ENCODE results near the gene ACSF2. TPM values are rescaled to one million over a fixed set of nuclear protein-coding genes. Genes with fewer than 3 reads are reported as not detected.

Gene ACSF2
- total and polyA plus RNA-seq, 2 donors from 2014 or later: 44.4 to 404 TPM

GRCh38 chr17:50432125-50432762 lies 6.2 kb downstream of the ACSF2 start:
- Histone ChIP-seq H3K4me3 (ENCODE audit: low read length in 3 of 3) (peak overlapping the region in 2 of 3 donors; percentile 20 to 23), H3K9me3 (ENCODE audit: control insufficient read depth in 2 of 3, insufficient read depth in 1 of 3, low read length in 3 of 3) (no peaks in the 10 kb centered on the region), H3K9ac (ENCODE audit: low read length in 3 of 3) (peak overlapping the region in 1 of 3 donors; percentile 23), H3K27ac (ENCODE audit: low read depth in 2 of 2, low read length in 2 of 2) (peak overlapping the region; percentile 79), H3K4me1 (ENCODE audit: control insufficient read depth in 2 of 3, insufficient read depth in 2 of 3, low read depth in 1 of 3, low read length in 3 of 3) (peaks cover 6 to 19% (median 13%) of the 10 kb centered on the region in 3 donors), H3K27me3 (ENCODE audit: control insufficient read depth, insufficient read depth, low read length) (no peaks in the 10 kb centered on the region), H3K36me3 (ENCODE audit: control insufficient read depth in 2 of 3, insufficient read depth in 3 of 3, low read length in 3 of 3) (peaks cover 0 to 8% (median 0%) of the 10 kb centered on the region in 3 donors)
- FAIRE-seq: no peak
- TF ChIP-seq, protein P1, sequence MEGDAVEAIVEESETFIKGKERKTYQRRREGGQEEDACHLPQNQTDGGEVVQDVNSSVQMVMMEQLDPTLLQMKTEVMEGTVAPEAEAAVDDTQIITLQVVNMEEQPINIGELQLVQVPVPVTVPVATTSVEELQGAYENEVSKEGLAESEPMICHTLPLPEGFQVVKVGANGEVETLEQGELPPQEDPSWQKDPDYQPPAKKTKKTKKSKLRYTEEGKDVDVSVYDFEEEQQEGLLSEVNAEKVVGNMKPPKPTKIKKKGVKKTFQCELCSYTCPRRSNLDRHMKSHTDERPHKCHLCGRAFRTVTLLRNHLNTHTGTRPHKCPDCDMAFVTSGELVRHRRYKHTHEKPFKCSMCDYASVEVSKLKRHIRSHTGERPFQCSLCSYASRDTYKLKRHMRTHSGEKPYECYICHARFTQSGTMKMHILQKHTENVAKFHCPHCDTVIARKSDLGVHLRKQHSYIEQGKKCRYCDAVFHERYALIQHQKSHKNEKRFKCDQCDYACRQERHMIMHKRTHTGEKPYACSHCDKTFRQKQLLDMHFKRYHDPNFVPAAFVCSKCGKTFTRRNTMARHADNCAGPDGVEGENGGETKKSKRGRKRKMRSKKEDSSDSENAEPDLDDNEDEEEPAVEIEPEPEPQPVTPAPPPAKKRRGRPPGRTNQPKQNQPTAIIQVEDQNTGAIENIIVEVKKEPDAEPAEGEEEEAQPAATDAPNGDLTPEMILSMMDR (IDR thresholded peaks at IDR 0.05; ENCODE audit: borderline replicate concordance, extremely low read depth, insufficient read depth): no peak
- DNase-seq: peak in 2 of 5 donors; percentile 18 to 29
- intact Hi-C loops (cut with DNase I): no loop called here

GRCh38 chr17:50437409-50437808 lies 11.4 kb downstream of the ACSF2 start:
- TF ChIP-seq, protein P1 (IDR thresholded peaks at IDR 0.05; ENCODE audit: borderline replicate concordance, extremely low read depth, insufficient read depth): no peak
- H3K4me3 ChIP-seq (ENCODE audit: low read length in 3 of 3): no peak overlapping the region
- H3K4me1 ChIP-seq (ENCODE audit: control insufficient read depth in 2 of 3, insufficient read depth in 2 of 3, low read depth in 1 of 3, low read length in 3 of 3): peaks cover 0 to 15% (median 10%) of the 10 kb centered on the region in 3 donors
- H3K9ac ChIP-seq (ENCODE audit: low read length in 3 of 3): no peak overlapping the region
- no peaks in the 10 kb centered on the region for H3K9me3 ChIP-seq (ENCODE audit: control insufficient read depth in 2 of 3, insufficient read depth in 1 of 3, low read length in 3 of 3)
- FAIRE-seq (no peak), DNase-seq (no peak)
- H3K27me3 ChIP-seq (ENCODE audit: control insufficient read depth, insufficient read depth, low read length): no peaks in the 10 kb centered on the region
- H3K36me3 ChIP-seq (ENCODE audit: control insufficient read depth in 2 of 3, insufficient read depth in 3 of 3, low read length in 3 of 3): peaks cover 0 to 4% (median 0%) of the 10 kb centered on the region in 3 donors
- intact Hi-C loops (cut with DNase I): no loop called here
- H3K27ac ChIP-seq (ENCODE audit: low read depth in 2 of 2, low read length in 2 of 2): no peak overlapping the region

DNA sequence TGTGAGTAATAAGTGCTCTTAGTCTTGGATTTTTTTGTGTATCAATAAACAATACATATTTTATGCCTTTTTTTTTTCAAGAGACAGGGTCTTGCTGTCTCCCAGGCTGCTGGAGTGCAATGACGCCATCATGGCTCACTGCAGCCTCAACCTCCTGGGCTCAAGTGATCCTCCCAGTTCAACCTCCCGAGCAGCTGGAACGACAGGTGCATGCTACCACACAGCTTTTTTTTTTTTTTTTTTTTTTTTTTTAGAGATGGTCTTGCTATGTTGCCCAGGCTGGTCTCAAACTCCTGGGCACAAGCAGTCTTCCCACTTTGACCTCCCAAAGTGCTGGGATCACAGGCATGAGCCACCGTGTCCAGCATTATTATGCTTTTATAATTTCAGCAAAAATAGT lies 13.0 kb downstream of the ACSF2 start:
- Histone ChIP-seq H3K4me3 (ENCODE audit: low read length in 3 of 3) (no peak overlapping the region), H3K9ac (ENCODE audit: low read length in 3 of 3) (no peak overlapping the region), H3K36me3 (ENCODE audit: control insufficient read depth in 2 of 3, insufficient read depth in 3 of 3, low read length in 3 of 3) (peaks cover 0 to 3% (median 0%) of the 10 kb centered on the region in 3 donors), H3K27ac (ENCODE audit: low read depth in 2 of 2, low read length in 2 of 2) (no peak overlapping the region), H3K27me3 (ENCODE audit: control insufficient read depth, insufficient read depth, low read length) (no peaks in the 10 kb centered on the region), H3K4me1 (ENCODE audit: control insufficient read depth in 2 of 3, insufficient read depth in 2 of 3, low read depth in 1 of 3, low read length in 3 of 3) (peaks cover 0 to 18% (median 10%) of the 10 kb centered on the region in 3 donors), H3K9me3 (ENCODE audit: control insufficient read depth in 2 of 3, insufficient read depth in 1 of 3, low read length in 3 of 3) (no peaks in the 10 kb centered on the region)
- FAIRE-seq (no peak), DNase-seq (no peak)
- intact Hi-C loops (cut with DNase I): no loop called here
- TF ChIP-seq, protein P1 (IDR thresholded peaks at IDR 0.05; ENCODE audit: borderline replicate concordance, extremely low read depth, insufficient read depth): no peak

Data from kidney (tissue), 14 donors.